HEK293 (cell line): ENCODE data around the gene LLGL2.

Experiments
- CTCF ChIA-PET: fragments of 350-600 bp; formaldehyde crosslinking; extraction: SDS; loops from one replicate; lab custom pipeline; 2021; ENCODE audit warnings: antibody characterized with exemption; lab: Yijun Ruan, JAX
- POLR2A ChIA-PET: fragments of 300-600 bp; formaldehyde crosslinking; extraction: SDS; loops from one replicate; lab custom pipeline; 2020; ENCODE audit warnings: antibody characterized with exemption, inconsistent platforms; lab: Yijun Ruan, JAX
- H3K27ac ChIP-seq: fragments of 200-500 bp; sonication (Bioruptor generic); 2 replicates; pipeline ENCODE4 v1.5.1; 2014; ENCODE audit warnings: low read depth, low read length, control low read depth, inconsistent platforms; ENCODE audit errors: extremely low read depth
- H3K36me3 ChIP-seq, 2 experiments: fragments of 200-500 bp in 1 of 2; sonication (Bioruptor generic) in 1 of 2; 1 replicate in 1 of 2; 2 replicates in 1 of 2; pipeline ENCODE4 v1.5.1; 2014 to 2017; ENCODE audit warnings: inconsistent platforms in 2 of 2, low read length in 2 of 2; ENCODE audit not compliant: control insufficient read depth in 2 of 2, insufficient read depth in 1 of 2
- H3K4me1 ChIP-seq: fragments of 200-500 bp; sonication (Bioruptor generic); 2 replicates; pipeline ENCODE4 v1.5.1; 2014; ENCODE audit warnings: mild to moderate bottlenecking, low read length, inconsistent platforms; ENCODE audit not compliant: control insufficient read depth, insufficient read depth
- H3K4me3 ChIP-seq: 2 replicates; pipeline ENCODE4 v1.5.1; 2011; ENCODE audit warnings: low read depth, mild to moderate bottlenecking, control low read depth, low read length, moderate library complexity
- H3K9me3 ChIP-seq: fragments of 200-500 bp; sonication (Bioruptor generic); 2 replicates; pipeline ENCODE4 v1.5.1; 2014; ENCODE audit warnings: low read depth, low read length, inconsistent platforms; ENCODE audit not compliant: control insufficient read depth, insufficient read depth
- BCL11B ChIP-seq: fragments of 450-650 bp; formaldehyde crosslinking; IDR thresholded peaks from 2 replicates; pipeline ENCODE4 v1.5.1; 2016; ENCODE audit warnings: low read depth, missing biosample characterization, missing genetic modification characterization
- HOXA7 ChIP-seq: sonication (generic); formaldehyde crosslinking; IDR thresholded peaks from 2 replicates; pipeline ENCODE4 v1.8.1; 2022; ENCODE audit warnings: missing genetic modification reagents, borderline replicate concordance
- KLF9 ChIP-seq: fragments of 450-650 bp; formaldehyde crosslinking; IDR thresholded peaks from 2 replicates; pipeline ENCODE4 v1.5.1; 2016; ENCODE audit warnings: missing biosample characterization, missing genetic modification characterization, low read depth
- ZBTB11 ChIP-seq: fragments of 450-650 bp; formaldehyde crosslinking; conservative IDR thresholded peaks from 2 replicates; pipeline ENCODE4 v1.5.1; 2016; ENCODE audit warnings: low read depth, missing biosample characterization, missing genetic modification characterization
- ZBTB48 ChIP-seq: fragments of 450-650 bp; formaldehyde crosslinking; IDR thresholded peaks from 2 replicates; pipeline ENCODE4 v1.5.1; 2016; ENCODE audit warnings: missing biosample characterization, missing genetic modification characterization
- ZEB2 ChIP-seq: fragments of 450-650 bp; formaldehyde crosslinking; IDR thresholded peaks from 2 replicates; pipeline ENCODE4 v1.5.1; 2016; ENCODE audit warnings: missing biosample characterization, missing genetic modification characterization
- ZNF138 ChIP-seq: fragments of 450-650 bp; formaldehyde crosslinking; IDR thresholded peaks from 2 replicates; pipeline ENCODE4 v1.5.1; 2016; ENCODE audit warnings: missing biosample characterization, missing genetic modification characterization, borderline replicate concordance
- ZNF280D ChIP-seq: fragments of 450-650 bp; formaldehyde crosslinking; IDR thresholded peaks from 2 replicates; pipeline ENCODE4 v1.5.1; 2016; ENCODE audit warnings: missing biosample characterization, missing genetic modification characterization
- ZNF391 ChIP-seq: fragments of 450-650 bp; formaldehyde crosslinking; IDR thresholded peaks from 2 replicates; pipeline ENCODE4 v1.5.1; 2016; ENCODE audit warnings: low read depth, missing biosample characterization, missing genetic modification characterization, borderline replicate concordance
- ZNF449 ChIP-seq: fragments of 450-650 bp; formaldehyde crosslinking; IDR thresholded peaks from 2 replicates; pipeline ENCODE4 v1.5.1; 2017; ENCODE audit warnings: missing biosample characterization, mild to moderate bottlenecking, missing genetic modification characterization, moderate library complexity
- ZNF585B ChIP-seq: fragments of 450-650 bp; formaldehyde crosslinking; IDR thresholded peaks from 2 replicates; pipeline ENCODE4 v1.5.1; 2016; ENCODE audit warnings: missing biosample characterization, missing genetic modification characterization
- ZNF623 ChIP-seq: fragments of 450-650 bp; formaldehyde crosslinking; IDR thresholded peaks from 2 replicates; pipeline ENCODE4 v1.5.1; 2016; ENCODE audit warnings: missing biosample characterization, missing genetic modification characterization
- ZNF768 ChIP-seq: fragments of 450-650 bp; formaldehyde crosslinking; IDR thresholded peaks from 2 replicates; pipeline ENCODE4 v1.5.1; 2018; ENCODE audit warnings: missing biosample characterization, mild to moderate bottlenecking, missing genetic modification characterization
- ZNF843 ChIP-seq: fragments of 450-650 bp; formaldehyde crosslinking; IDR thresholded peaks from 2 replicates; pipeline ENCODE4 v1.5.1; 2016; ENCODE audit warnings: missing biosample characterization, missing genetic modification characterization
- ZSCAN16 ChIP-seq: fragments of 450-650 bp; formaldehyde crosslinking; IDR thresholded peaks from 2 replicates; pipeline ENCODE4 v1.5.1; 2016; ENCODE audit warnings: missing biosample characterization, missing genetic modification characterization
- ZSCAN18 ChIP-seq: fragments of 450-650 bp; formaldehyde crosslinking; IDR thresholded peaks from 2 replicates; pipeline ENCODE4 v1.5.1; 2016; ENCODE audit warnings: missing biosample characterization, missing genetic modification characterization
- TF ChIP-seq, protein P1 (sequence below): fragments of 450-650 bp; formaldehyde crosslinking; IDR thresholded peaks from 2 replicates; pipeline ENCODE4 v1.5.1; 2016; ENCODE audit warnings: missing biosample characterization, missing genetic modification characterization
- TF ChIP-seq, protein P2 (sequence below): fragments of 450-650 bp; formaldehyde crosslinking; IDR thresholded peaks from 2 replicates; pipeline ENCODE4 v1.5.1; 2016; ENCODE audit warnings: missing biosample characterization, missing genetic modification characterization
- TF ChIP-seq, protein P3 (sequence below): IDR thresholded peaks from 2 replicates; pipeline ENCODE4 v1.6.1; 2011; ENCODE audit warnings: mild to moderate bottlenecking, low read depth, low read length, borderline replicate concordance

The LLGL2 gene

GRCh38 chr17:75535871-75536270, 10.4 kb downstream of the LLGL2 start (continued):
- TF ChIP-seq, protein P1, sequence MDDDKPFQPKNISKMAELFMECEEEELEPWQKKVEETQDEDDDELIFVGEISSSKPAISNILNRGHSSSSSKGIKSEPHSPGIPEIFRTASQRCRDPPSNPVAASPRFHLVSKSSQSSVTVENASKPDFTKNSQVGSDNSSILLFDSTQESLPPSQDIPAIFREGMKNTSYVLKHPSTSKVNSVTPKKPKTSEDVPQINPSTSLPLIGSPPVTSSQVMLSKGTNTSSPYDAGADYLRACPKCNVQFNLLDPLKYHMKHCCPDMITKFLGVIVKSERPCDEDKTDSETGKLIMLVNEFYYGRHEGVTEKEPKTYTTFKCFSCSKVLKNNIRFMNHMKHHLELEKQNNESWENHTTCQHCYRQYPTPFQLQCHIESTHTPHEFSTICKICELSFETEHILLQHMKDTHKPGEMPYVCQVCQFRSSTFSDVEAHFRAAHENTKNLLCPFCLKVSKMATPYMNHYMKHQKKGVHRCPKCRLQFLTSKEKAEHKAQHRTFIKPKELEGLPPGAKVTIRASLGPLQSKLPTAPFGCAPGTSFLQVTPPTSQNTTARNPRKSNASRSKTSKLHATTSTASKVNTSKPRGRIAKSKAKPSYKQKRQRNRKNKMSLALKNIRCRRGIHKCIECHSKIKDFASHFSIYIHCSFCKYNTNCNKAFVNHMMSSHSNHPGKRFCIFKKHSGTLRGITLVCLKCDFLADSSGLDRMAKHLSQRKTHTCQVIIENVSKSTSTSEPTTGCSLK: no peak
- TF ChIP-seq ZNF843: no peak
- no peak for TF ChIP-seq KLF9 (tag by site-specific recombination)
- TF ChIP-seq ZSCAN16 (tag by site-specific recombination): no peak

GRCh38 chr17:75536366-75536765, 10.9 kb downstream of the LLGL2 start:
- Histone ChIP-seq H3K4me1 (no peaks in the 10 kb centered on the region), H3K9me3 (no peaks in the 10 kb centered on the region), H3K4me3 (no peak overlapping the region), H3K27ac (no peak overlapping the region), H3K36me3 (peaks cover 3 to 5% of the 10 kb centered on the region in 2 experiments; a peak in 2 of 3 replicates)
- POLR2A ChIA-PET: no interaction called here
- CTCF ChIA-PET: no interaction called here
- no peak for TF ChIP-seq BCL11B (tag by site-specific recombination)
- TF ChIP-seq ZBTB11: no peak
- TF ChIP-seq ZNF391 (tag by site-specific recombination): no peak
- TF ChIP-seq ZSCAN18 (tag by site-specific recombination): no peak
- TF ChIP-seq HOXA7 (CRISPR knock-in tag): no peak
- no peak for TF ChIP-seq ZBTB48
- no peak for TF ChIP-seq ZNF138
- TF ChIP-seq, protein P2, sequence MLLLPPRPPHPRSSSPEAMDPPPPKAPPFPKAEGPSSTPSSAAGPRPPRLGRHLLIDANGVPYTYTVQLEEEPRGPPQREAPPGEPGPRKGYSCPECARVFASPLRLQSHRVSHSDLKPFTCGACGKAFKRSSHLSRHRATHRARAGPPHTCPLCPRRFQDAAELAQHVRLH (tag by site-specific recombination): no peak
- TF ChIP-seq ZNF449 (tag by site-specific recombination): no peak
- TF ChIP-seq ZNF585B (tag by site-specific recombination): no peak
- no peak for TF ChIP-seq ZNF280D (tag by site-specific recombination)
- TF ChIP-seq, protein P3, sequence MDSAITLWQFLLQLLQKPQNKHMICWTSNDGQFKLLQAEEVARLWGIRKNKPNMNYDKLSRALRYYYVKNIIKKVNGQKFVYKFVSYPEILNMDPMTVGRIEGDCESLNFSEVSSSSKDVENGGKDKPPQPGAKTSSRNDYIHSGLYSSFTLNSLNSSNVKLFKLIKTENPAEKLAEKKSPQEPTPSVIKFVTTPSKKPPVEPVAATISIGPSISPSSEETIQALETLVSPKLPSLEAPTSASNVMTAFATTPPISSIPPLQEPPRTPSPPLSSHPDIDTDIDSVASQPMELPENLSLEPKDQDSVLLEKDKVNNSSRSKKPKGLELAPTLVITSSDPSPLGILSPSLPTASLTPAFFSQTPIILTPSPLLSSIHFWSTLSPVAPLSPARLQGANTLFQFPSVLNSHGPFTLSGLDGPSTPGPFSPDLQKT: no peak
- TF ChIP-seq ZEB2 (tag by site-specific recombination): no peak
- TF ChIP-seq, protein P1: no peak
- TF ChIP-seq ZNF768 (tag by site-specific recombination): no peak
- no peak for TF ChIP-seq ZNF623
